GM19467 (cell line): ENCODE results near the gene CDH12.
"Not testable (repeated sequence)": the region's sequence is repeated elsewhere in the genome, so short reads cannot be mapped to it uniquely, and the experiment has no call there.

Experiments
- ATAC-seq: cut with Tn5 transposase; IDR thresholded peaks from one replicate; pipeline ENCODE4 v1.9.1; 2021; ENCODE audit warnings: mild to moderate bottlenecking, moderate library complexity; ENCODE audit not compliant: unreplicated experiment

Gene CDH12

GRCh38 chr5:22315052-22315451 lies 538.1 kb downstream of the CDH12 start:
- not testable (repeated sequence) for ATAC-seq

GRCh38 chr5:22314548-22314947 lies 538.6 kb downstream of the CDH12 start:
- ATAC-seq, result no peak

- no peak for ATAC-seq
Measured at GRCh38 chr5:22306011-22306410, 547.1 kb downstream of the CDH12 start.

GRCh38 chr5:22295832-22296231 lies 557.3 kb downstream of the CDH12 start:
- ATAC-seq, result no peak

GRCh38 chr5:22293147-22293546 lies 560.0 kb downstream of the CDH12 start:
- no peak for ATAC-seq

- no peak for ATAC-seq
Measured at GRCh38 chr5:22278164-22278563, 575.0 kb downstream of the CDH12 start.

- no peak for ATAC-seq
Measured at GRCh38 chr5:22277006-22277405, 576.1 kb downstream of the CDH12 start.

- not testable (repeated sequence) for ATAC-seq
Measured at GRCh38 chr5:22265855-22266254, 587.3 kb downstream of the CDH12 start.

- ATAC-seq, result no peak
Measured at GRCh38 chr5:22258139-22258538, 595.0 kb downstream of the CDH12 start.

- ATAC-seq, result no peak
Measured at GRCh38 chr5:22250528-22250927, 602.6 kb downstream of the CDH12 start.

- no peak for ATAC-seq
Measured at GRCh38 chr5:22249209-22249729, 603.9 kb downstream of the CDH12 start.

GRCh38 chr5:22245770-22246169 lies 607.4 kb downstream of the CDH12 start:
- ATAC-seq, result no peak

- no peak for ATAC-seq
Measured at GRCh38 chr5:22242532-22242931, 610.6 kb downstream of the CDH12 start.

GRCh38 chr5:22238047-22238446 lies 615.1 kb downstream of the CDH12 start:
- no peak for ATAC-seq

GRCh38 chr5:22226423-22226822 lies 626.7 kb downstream of the CDH12 start:
- no peak for ATAC-seq

- no peak for ATAC-seq
Measured at GRCh38 chr5:22223079-22223478, 630.1 kb downstream of the CDH12 start.

GRCh38 chr5:22213703-22214495 lies 639.2 kb downstream of the CDH12 start:
- ATAC-seq, result not testable (repeated sequence)

GRCh38 chr5:22212254-22212991 lies 640.7 kb downstream of the CDH12 start:
- not testable (repeated sequence) for ATAC-seq

- not testable (repeated sequence) for ATAC-seq
Measured at GRCh38 chr5:22208463-22208862, 644.7 kb downstream of the CDH12 start.

GRCh38 chr5:22188651-22189050 lies 664.5 kb downstream of the CDH12 start:
- ATAC-seq, result not testable (repeated sequence)

GRCh38 chr5:22187632-22188228 lies 665.4 kb downstream of the CDH12 start:
- ATAC-seq, result not testable (repeated sequence)
